Naive thymus-derived CD8-positive, alpha-beta T cell (primary cell): ENCODE data around the gene SORD. TPM values are rescaled to one million over a fixed set of nuclear protein-coding genes. Genes with fewer than 3 reads are reported as not detected.

Experiments
- polyA plus RNA-seq, 3 donors: library from polyadenylated mRNA; unstranded; fragments of 300-500 nt; fragmentation: Illumina TruSeq; gene quantifications; one replicate each; pipeline ENCODE4 v1.2.3, GENCODE V29; 2021
- total RNA-seq, 8 experiments: library from RNA in 2 of 8; stranded (reverse) in 2 of 8; gene quantifications; one replicate each; pipeline ENCODE4 v1.2.3 and lab custom pipeline; 2021 to 2026

SORD gene
- total and polyA plus RNA-seq, 5 experiments from 2014 or later, result 4.1 to 6.3 (median 5.0) TPM

Other genes starting within 250 kb of the SORD start
- gene TERB2, start 66.5 kb upstream of the SORD start, total RNA-seq, result not detected
- not detected for gene TERB2, start 66.5 kb upstream of the SORD start, polyA plus RNA-seq
- gene DUOX2, start 91.0 kb downstream of the SORD start, total RNA-seq, result not detected
- gene DUOX2, start 91.0 kb downstream of the SORD start, polyA plus RNA-seq, result not detected
- gene DUOXA2, start 91.1 kb downstream of the SORD start, total RNA-seq, result not detected
- not detected for gene DUOXA2, start 91.1 kb downstream of the SORD start, polyA plus RNA-seq
- gene DUOXA1, start 106.7 kb downstream of the SORD start, total RNA-seq, result under 1 TPM; 0.77 to 0.81 TPM
- gene DUOXA1, start 106.7 kb downstream of the SORD start, polyA plus RNA-seq, result under 1 TPM in 1 of 3 donors, not detected in 2; 0.26 TPM
- not detected for gene DUOX1, start 106.8 kb downstream of the SORD start, total RNA-seq
- 1 to 10 TPM in 1 of 3 donors, under 1 TPM in 2; 0.35 to 3.7 (median 0.40) TPM for gene DUOX1, start 106.8 kb downstream of the SORD start, polyA plus RNA-seq
- gene SHF, start 164.8 kb downstream of the SORD start, total RNA-seq, result 1 to 10 TPM; 8.1 to 9.7 TPM
- gene SHF, start 164.8 kb downstream of the SORD start, polyA plus RNA-seq, result 1 to 10 TPM; 1.1 to 2.6 (median 1.4) TPM
- not detected for gene SLC28A2, start 229.0 kb downstream of the SORD start, total RNA-seq
- gene SLC28A2, start 229.0 kb downstream of the SORD start, polyA plus RNA-seq, result not detected